Measurements from ENCODE around the gene HSPA2. TPM values are rescaled to one million over a fixed set of nuclear protein-coding genes. Genes with fewer than 3 reads are reported as not detected.
"Not testable (repeated sequence)": the region's sequence is repeated elsewhere in the genome, so short reads cannot be mapped to it uniquely, and the experiment has no call there.

The HSPA2 gene
- total RNA-seq, 1 donor from 2014 or later, result 5.4 TPM

DNA sequence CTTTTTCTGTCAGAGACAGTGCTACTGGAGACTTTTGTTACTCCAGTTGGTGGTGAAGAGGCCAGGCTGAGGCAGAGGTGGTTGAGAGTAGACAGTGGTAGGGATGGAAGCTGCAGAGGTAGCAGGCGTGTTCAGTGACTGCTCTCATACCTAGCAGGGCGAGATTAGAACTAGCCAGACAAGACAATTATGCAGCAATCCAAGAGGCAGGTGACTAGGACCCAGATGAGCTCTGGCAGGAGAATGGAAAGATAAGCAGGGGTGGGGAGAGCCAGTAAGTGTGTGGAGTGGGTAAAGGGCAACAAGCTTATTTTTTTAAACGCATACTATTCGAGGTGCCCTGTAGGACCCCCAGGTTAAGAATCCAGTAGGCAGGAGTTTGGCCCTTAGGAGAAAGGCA lies 14.0 kb downstream of the HSPA2 start:
- Mint-ChIP-seq H3K4me3 (no peak overlapping the region), H3K27me3 (peaks cover 10% of the 10 kb centered on the region), H3K4me1 (peaks cover 9% of the 10 kb centered on the region), H3K27ac (no peak overlapping the region), H3K9me3 (no peaks in the 10 kb centered on the region), H3K36me3 (ENCODE audit: low read depth) (no peaks in the 10 kb centered on the region)
- intact Hi-C loops (cut with micrococcal nuclease), result no loop called here
- TF ChIP-seq, protein P1, sequence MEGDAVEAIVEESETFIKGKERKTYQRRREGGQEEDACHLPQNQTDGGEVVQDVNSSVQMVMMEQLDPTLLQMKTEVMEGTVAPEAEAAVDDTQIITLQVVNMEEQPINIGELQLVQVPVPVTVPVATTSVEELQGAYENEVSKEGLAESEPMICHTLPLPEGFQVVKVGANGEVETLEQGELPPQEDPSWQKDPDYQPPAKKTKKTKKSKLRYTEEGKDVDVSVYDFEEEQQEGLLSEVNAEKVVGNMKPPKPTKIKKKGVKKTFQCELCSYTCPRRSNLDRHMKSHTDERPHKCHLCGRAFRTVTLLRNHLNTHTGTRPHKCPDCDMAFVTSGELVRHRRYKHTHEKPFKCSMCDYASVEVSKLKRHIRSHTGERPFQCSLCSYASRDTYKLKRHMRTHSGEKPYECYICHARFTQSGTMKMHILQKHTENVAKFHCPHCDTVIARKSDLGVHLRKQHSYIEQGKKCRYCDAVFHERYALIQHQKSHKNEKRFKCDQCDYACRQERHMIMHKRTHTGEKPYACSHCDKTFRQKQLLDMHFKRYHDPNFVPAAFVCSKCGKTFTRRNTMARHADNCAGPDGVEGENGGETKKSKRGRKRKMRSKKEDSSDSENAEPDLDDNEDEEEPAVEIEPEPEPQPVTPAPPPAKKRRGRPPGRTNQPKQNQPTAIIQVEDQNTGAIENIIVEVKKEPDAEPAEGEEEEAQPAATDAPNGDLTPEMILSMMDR (IDR thresholded peaks at IDR 0.05), result no peak
- ATAC-seq (ENCODE audit: low read depth) (no peak), DNase-seq (no peak)
- POLR2A ChIA-PET, result no interaction called here
- CTCF ChIA-PET, result interaction anchor here (1.2 kb wide), 1 partner anchor 82 kb away, joined by 3 read pairs; no protein-coding TSS in a partner anchor

GRCh38 chr14:64556526-64556925 lies 16.0 kb downstream of the HSPA2 start:
- H3K27ac Mint-ChIP-seq, result no peak overlapping the region
- H3K9me3 Mint-ChIP-seq, result no peaks in the 10 kb centered on the region
- CTCF ChIA-PET, result no interaction called here
- ATAC-seq (ENCODE audit: low read depth) (no peak), DNase-seq (no peak)
- POLR2A ChIA-PET, result interaction anchor here (0.6 kb wide), 1 partner anchor 1274 kb away, joined by 3 read pairs; no protein-coding TSS in a partner anchor
- intact Hi-C loops (cut with micrococcal nuclease), result no loop called here
- H3K4me1 Mint-ChIP-seq, result no peaks in the 10 kb centered on the region
- TF ChIP-seq, protein P1 (IDR thresholded peaks at IDR 0.05), result no peak
- no peaks in the 10 kb centered on the region for H3K36me3 Mint-ChIP-seq (ENCODE audit: low read depth)
- H3K4me3 Mint-ChIP-seq, result no peak overlapping the region
- peaks cover 2% of the 10 kb centered on the region for H3K27me3 Mint-ChIP-seq

DNA sequence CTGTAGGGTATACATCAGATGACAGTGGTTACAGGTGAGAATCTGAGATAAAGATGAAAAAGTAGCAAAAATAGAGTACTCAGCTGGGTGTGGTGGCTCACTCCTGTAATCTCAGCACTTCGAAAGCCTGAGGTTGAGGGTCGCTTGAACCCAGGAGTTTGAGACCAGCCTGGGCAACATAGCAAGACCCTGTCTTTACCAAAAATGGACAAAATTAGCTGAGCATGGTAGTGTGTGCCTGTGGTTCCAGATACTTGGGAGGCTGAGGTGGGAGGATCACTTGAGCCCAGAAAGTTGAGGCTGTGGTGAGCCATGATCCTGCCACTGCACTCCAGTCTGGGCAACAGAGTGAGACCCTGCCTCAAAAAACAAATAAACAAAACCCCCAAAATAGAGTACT lies 17.7 kb downstream of the HSPA2 start:
- H3K4me3 Mint-ChIP-seq; CTCF ChIA-PET; DNase-seq; H3K4me1 Mint-ChIP-seq; H3K27me3 Mint-ChIP-seq; H3K27ac Mint-ChIP-seq; intact Hi-C loops (cut with micrococcal nuclease); ATAC-seq (ENCODE audit: low read depth); H3K36me3 Mint-ChIP-seq (ENCODE audit: low read depth); H3K9me3 Mint-ChIP-seq: not testable (repeated sequence)
- POLR2A ChIA-PET, result interaction anchor here (1.1 kb wide), 1 partner anchor 18 kb away, joined by 3 read pairs; the partner anchor contains the start of gene HSPA2

- H3K4me1 Mint-ChIP-seq, result no peaks in the 10 kb centered on the region
- ChIA-PET POLR2A (no interaction called here), CTCF (no interaction called here)
- TF ChIP-seq, protein P1 (IDR thresholded peaks at IDR 0.05), result no peak
- DNase-seq (no peak), ATAC-seq (ENCODE audit: low read depth) (no peak)
- no peaks in the 10 kb centered on the region for H3K36me3 Mint-ChIP-seq (ENCODE audit: low read depth)
- no peak overlapping the region for H3K4me3 Mint-ChIP-seq
- H3K27me3 Mint-ChIP-seq, result peaks cover 3% of the 10 kb centered on the region
- H3K9me3 Mint-ChIP-seq, result no peaks in the 10 kb centered on the region
- intact Hi-C loops (cut with micrococcal nuclease), result no loop called here
- H3K27ac Mint-ChIP-seq, result no peak overlapping the region
Measured at GRCh38 chr14:64561631-64562030, 21.1 kb downstream of the HSPA2 start.

DNA sequence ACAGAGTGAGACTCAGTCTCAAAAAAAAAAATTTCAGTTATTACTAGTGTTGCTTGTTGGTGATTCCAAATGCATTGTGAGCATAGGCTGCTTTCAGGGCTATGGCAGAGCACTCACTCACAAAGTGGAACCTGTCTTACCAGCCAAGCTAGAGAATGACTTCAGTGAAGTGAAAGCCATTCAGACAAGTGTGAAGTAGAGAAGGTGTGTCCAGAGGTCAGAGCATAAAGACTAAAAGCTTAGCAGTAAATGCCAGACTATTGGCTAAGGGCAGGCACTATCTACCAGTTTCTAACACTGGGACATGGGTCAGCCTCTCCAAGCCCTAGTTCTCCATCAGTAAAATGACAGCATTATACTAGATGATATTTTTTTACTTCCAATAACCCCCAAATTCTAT lies 21.9 kb downstream of the HSPA2 start:
- ATAC-seq (ENCODE audit: low read depth) (no peak), DNase-seq (no peak)
- CTCF ChIA-PET, result no interaction called here
- no peaks in the 10 kb centered on the region for H3K9me3 Mint-ChIP-seq
- no peaks in the 10 kb centered on the region for H3K36me3 Mint-ChIP-seq (ENCODE audit: low read depth)
- no peaks in the 10 kb centered on the region for H3K4me1 Mint-ChIP-seq
- intact Hi-C loops (cut with micrococcal nuclease), result no loop called here
- POLR2A ChIA-PET, result no interaction called here
- no peak overlapping the region for H3K27ac Mint-ChIP-seq
- peaks cover 4% of the 10 kb centered on the region for H3K27me3 Mint-ChIP-seq
- H3K4me3 Mint-ChIP-seq, result no peak overlapping the region
- TF ChIP-seq, protein P1 (IDR thresholded peaks at IDR 0.05), result no peak

DNA sequence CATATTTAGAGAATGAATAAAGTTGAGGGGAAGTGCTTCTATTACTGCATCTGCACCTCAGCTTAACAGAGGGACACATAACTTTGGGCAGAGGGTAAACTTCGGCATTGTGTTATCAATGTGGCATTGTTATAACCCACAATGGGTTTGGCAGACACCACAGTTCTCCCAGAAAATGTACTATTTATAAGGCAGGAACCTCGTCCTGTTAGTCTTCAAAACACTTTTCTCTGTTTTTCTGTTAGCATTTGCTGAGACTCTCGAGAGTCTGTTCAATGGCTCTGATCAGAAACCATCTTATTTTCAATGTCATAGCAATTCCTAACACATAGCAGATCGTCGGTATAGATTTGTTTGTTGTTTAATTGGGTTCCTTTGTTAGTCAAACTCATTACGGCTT lies 23.2 kb downstream of the HSPA2 start:
- no peaks in the 10 kb centered on the region for H3K9me3 Mint-ChIP-seq
- ChIA-PET POLR2A (no interaction called here), CTCF (no interaction called here)
- no peak overlapping the region for H3K27ac Mint-ChIP-seq
- H3K27me3 Mint-ChIP-seq, result peaks cover 6% of the 10 kb centered on the region
- H3K36me3 Mint-ChIP-seq (ENCODE audit: low read depth), result no peaks in the 10 kb centered on the region
- ATAC-seq (ENCODE audit: low read depth) (no peak), DNase-seq (no peak)
- H3K4me3 Mint-ChIP-seq, result no peak overlapping the region
- intact Hi-C loops (cut with micrococcal nuclease), result no loop called here
- H3K4me1 Mint-ChIP-seq, result no peaks in the 10 kb centered on the region
- TF ChIP-seq, protein P1 (IDR thresholded peaks at IDR 0.05), result no peak

Measured in activated B cell treated with CpG ODN at 0.5 μM for 24 hours (primary cell).